Tibial nerve (tissue), 4 donors: ENCODE results near the gene MXRA8. TPM values are rescaled to one million over a fixed set of nuclear protein-coding genes. Genes with fewer than 3 reads are reported as not detected.
A peak's percentile ranks its signal among the peaks of the same experiment; 100 is the strongest.
"Not testable (repeated sequence)": the region's sequence is repeated elsewhere in the genome, so short reads cannot be mapped to it uniquely, and the experiment has no call there.

ENCODE experiments used
- DNase-seq, 2 donors: peaks; one replicate each; pipeline ENCODE4 v3.0.0-alpha.2; 2019; ENCODE audit warnings: low spot score in 2 of 2
- H3K27ac ChIP-seq, 4 donors: fragments of 200-600 bp; sonication (generic) in 3 of 4; one replicate each; pipeline ENCODE4 v1.5.1; 2017 to 2019; ENCODE audit warnings: mild to moderate bottlenecking in 1 of 4
- H3K27me3 ChIP-seq, 2 donors: fragments of 200-600 bp; sonication (generic) in 1 of 2; one replicate each; pipeline versions ENCODE4 v1.5.1 to v1.6.0; 2017 to 2019
- H3K36me3 ChIP-seq, 3 donors: fragments of 200-600 bp; sonication (generic); one replicate each; pipeline ENCODE4 v1.5.1; 2018 to 2019
- H3K4me1 ChIP-seq, 4 donors: fragments of 200-600 bp; sonication (generic) in 3 of 4; one replicate each; pipeline ENCODE4 v1.5.1; 2017 to 2019
- H3K4me3 ChIP-seq, 4 donors: fragments of 200-600 bp; sonication (generic) in 3 of 4; one replicate each; pipeline ENCODE4 v1.5.1; 2017 to 2019; ENCODE audit warnings: mild to moderate bottlenecking in 1 of 4, moderate library complexity in 1 of 4
- H3K9me3 ChIP-seq, 4 donors: fragments of 200-600 bp; sonication (generic) in 3 of 4; one replicate each; pipeline ENCODE4 v1.5.1; 2017 to 2019
- EP300 ChIP-seq, 2 donors: sonication (generic); formaldehyde crosslinking; IDR thresholded peaks; one replicate each; pipeline ENCODE4 v1.6.1; 2017; ENCODE audit warnings: antibody characterized with exemption in 2 of 2, mild to moderate bottlenecking in 1 of 2
- POLR2A ChIP-seq, 2 donors: fragments of 450-650 bp; IDR thresholded peaks; one replicate each; pipeline ENCODE4 v1.6.1; 2017; ENCODE audit warnings: antibody characterized with exemption in 2 of 2, mild to moderate bottlenecking in 2 of 2, moderate library complexity in 2 of 2
- WGBS, 2 donors: methylation state at CpG; one replicate each; pipeline ENCODE4 v1.1.5; 2018; 5-methylcytosine and 5-hydroxymethylcytosine counted together
- total RNA-seq, 4 donors: library from RNA; depleted of rRNA; stranded (reverse); fragments of >200 nt; gene quantifications; one replicate each; pipeline ENCODE4 v1.1.0, GENCODE V29; 2016
- TF ChIP-seq, protein P1 (sequence below), 5 experiments: fragments of 200-600 bp in 3 of 5; fragments of 450-650 bp in 2 of 5; sonication (generic) in 3 of 5; IDR thresholded peaks; one replicate each; pipeline ENCODE4 v1.5.1; 2016 to 2019; ENCODE audit warnings: antibody characterized with exemption in 5 of 5, mild to moderate bottlenecking in 3 of 5, moderate library complexity in 2 of 5

MXRA8 gene
- total RNA-seq, 4 donors from 2014 or later: 351 to 659 (median 448) TPM

DNA sequence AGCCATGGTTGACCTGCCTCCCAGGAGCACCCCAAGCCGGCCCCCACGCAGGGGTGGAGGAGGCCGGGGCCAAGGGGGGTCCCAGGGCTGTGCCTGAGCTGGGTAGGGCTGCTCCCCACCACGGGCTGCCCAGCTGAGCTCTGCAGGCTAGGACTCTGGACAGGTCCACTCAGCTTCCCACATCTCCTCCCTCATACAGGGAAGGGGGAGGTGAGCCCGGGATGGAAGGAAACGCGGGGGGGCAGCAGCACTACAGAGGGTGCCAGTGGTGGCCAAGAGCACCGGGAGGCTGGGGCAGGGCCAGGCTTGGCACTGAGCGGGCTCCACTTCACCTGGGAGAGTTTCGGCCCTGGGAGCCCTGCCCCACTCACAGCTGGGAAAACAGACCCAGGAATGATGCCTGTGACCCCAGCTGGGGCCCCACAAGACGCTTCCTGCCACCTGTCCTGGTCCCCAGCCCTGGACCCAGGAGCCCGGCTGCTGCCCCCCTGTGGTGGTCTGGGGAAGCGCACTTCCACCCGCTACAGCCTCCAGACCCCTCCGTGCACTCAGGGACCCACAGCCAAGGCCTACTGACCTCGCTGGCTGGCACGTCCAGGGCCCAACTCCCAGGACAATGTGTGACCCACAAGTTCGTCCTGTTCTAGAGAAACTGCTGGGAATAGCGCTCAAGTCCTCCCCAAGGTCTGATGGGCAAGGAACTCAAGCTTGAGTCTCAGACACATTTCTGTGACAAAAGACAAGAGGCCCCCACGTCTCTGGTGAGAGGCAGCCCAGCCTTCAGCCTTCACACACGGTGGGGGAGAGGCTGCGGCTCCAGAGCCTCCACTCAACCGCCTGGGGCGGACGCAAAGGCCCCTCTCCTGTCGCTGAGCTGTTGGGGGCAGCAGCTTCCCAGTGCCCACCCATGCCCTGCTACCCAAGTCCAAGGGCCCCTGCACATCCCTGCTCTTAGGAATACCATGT is 13.7 kb upstream of the MXRA8 start:
- Histone ChIP-seq H3K27ac (peak overlapping the region in 3 of 4 donors; percentile 23 to 78 (median 42)), H3K36me3 (peaks cover 0 to 18% (median 7%) of the 10 kb centered on the region in 3 donors), H3K9me3 (no peaks in the 10 kb centered on the region), H3K4me3 (no peak overlapping the region), H3K4me1 (peaks cover 0 to 45% (median 26%) of the 10 kb centered on the region in 4 donors), H3K27me3 (no peaks in the 10 kb centered on the region)
- peak in 1 of 2 donors; percentile 71 for DNase-seq
- TF ChIP-seq EP300 (IDR thresholded peaks at IDR 0.05): no peak
- TF ChIP-seq, protein P1, sequence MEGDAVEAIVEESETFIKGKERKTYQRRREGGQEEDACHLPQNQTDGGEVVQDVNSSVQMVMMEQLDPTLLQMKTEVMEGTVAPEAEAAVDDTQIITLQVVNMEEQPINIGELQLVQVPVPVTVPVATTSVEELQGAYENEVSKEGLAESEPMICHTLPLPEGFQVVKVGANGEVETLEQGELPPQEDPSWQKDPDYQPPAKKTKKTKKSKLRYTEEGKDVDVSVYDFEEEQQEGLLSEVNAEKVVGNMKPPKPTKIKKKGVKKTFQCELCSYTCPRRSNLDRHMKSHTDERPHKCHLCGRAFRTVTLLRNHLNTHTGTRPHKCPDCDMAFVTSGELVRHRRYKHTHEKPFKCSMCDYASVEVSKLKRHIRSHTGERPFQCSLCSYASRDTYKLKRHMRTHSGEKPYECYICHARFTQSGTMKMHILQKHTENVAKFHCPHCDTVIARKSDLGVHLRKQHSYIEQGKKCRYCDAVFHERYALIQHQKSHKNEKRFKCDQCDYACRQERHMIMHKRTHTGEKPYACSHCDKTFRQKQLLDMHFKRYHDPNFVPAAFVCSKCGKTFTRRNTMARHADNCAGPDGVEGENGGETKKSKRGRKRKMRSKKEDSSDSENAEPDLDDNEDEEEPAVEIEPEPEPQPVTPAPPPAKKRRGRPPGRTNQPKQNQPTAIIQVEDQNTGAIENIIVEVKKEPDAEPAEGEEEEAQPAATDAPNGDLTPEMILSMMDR (IDR thresholded peaks at IDR 0.05): peak; percentile 90 to 99 (median 95)
- WGBS, 2 donors: 20 to 37% methylated on average over 14 to 21 of the region's 26 CpGs

DNA sequence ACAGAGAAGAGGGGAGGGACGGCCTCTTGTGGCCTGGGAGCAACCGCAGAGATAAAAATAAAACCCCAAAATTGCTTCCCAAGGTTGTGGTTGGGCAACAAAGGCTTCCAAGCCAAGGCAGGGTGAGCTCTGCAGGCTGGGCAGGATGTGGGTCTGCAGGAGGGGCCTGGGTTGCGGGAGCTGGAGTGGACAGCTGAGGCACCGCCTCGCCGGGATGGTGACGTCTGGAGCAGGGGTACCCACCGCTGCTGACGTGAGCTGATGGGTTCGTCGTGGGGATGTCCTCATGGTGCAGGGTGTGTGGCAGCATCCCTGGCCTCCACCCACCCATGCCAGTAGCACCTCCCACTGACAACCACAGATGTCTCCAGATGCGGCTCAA is 13.0 kb upstream of the MXRA8 start:
- H3K4me3 ChIP-seq: no peak overlapping the region
- no peak for DNase-seq
- no peaks in the 10 kb centered on the region for H3K27me3 ChIP-seq
- H3K27ac ChIP-seq: peak overlapping the region in 2 of 4 donors; percentile 23 to 78
- H3K36me3 ChIP-seq: peaks cover 0 to 18% (median 7%) of the 10 kb centered on the region in 3 donors
- no peaks in the 10 kb centered on the region for H3K9me3 ChIP-seq
- peaks cover 0 to 45% (median 26%) of the 10 kb centered on the region in 4 donors for H3K4me1 ChIP-seq
- TF ChIP-seq EP300 (IDR thresholded peaks at IDR 0.05) (no peak), POLR2A (IDR thresholded peaks at IDR 0.05) (no peak)
- TF ChIP-seq, protein P1 (IDR thresholded peaks at IDR 0.05): no peak
- 35 to 46% methylated on average over 10 to 12 of the region's 12 CpGs for WGBS, 2 donors

DNA sequence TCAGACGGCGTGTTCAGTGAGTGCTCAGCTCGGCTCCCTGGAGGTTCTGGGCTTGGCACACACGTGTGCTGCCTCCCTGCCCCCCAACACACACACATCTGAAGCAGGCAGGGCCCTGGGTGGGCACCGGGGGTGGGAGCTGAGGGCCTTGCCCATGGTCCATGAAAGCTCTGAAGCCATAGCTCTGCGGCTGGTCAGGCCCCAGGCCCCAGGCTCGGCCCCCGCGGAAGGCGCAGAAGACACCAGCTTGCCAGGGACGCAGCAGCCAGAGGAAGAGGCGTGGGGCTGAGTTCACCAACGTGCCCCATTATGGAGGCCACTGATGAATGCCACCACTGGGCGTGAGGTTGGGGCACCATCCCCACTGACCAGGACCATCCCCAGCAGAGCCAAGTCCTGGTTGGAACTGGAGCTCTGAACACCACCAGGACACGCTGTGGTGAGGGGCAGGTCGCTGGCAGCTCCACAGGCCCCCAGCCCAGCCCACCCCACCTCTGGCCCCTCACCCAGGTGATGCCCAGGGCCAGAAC is 12.5 kb upstream of the MXRA8 start:
- Histone ChIP-seq H3K27me3 (no peaks in the 10 kb centered on the region), H3K9me3 (no peaks in the 10 kb centered on the region), H3K4me3 (no peak overlapping the region), H3K27ac (peak overlapping the region in 1 of 4 donors; percentile 58), H3K36me3 (peaks cover 0 to 18% (median 7%) of the 10 kb centered on the region in 3 donors), H3K4me1 (peaks cover 0 to 40% (median 23%) of the 10 kb centered on the region in 4 donors)
- WGBS, 2 donors: 80 to 83% methylated on average over 10 to 13 of the region's 16 CpGs
- TF ChIP-seq POLR2A (IDR thresholded peaks at IDR 0.05): no peak
- TF ChIP-seq EP300 (IDR thresholded peaks at IDR 0.05): no peak
- TF ChIP-seq, protein P1 (IDR thresholded peaks at IDR 0.05): no peak
- no peak for DNase-seq

DNA sequence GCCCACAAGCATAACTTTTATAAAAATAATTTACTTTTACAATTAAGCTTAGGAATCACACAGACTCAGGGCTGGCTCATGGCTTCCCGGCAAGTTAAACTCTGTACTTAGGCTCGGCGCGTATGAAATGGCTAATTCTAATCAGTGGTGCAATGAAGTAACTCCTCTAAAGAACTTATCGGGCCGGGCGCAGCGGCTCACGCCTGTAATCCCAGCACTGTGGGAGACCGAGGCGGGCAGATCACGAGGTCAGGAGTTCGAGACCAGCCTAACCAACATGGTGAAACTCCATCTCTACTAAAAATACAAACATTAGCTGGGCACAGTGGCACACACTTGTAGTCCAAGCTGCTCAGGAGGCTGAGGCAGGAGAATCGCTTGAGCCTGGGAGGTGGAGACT is 11.7 kb upstream of the MXRA8 start:
- H3K27me3 ChIP-seq, H3K9me3 ChIP-seq, DNase-seq, H3K27ac ChIP-seq, H3K4me3 ChIP-seq: not testable (repeated sequence)
- 91 to 92% methylated on average over 14 of the region's 14 CpGs for WGBS, 2 donors
- peaks cover 0 to 18% (median 7%) of the 10 kb centered on the region in 3 donors for H3K36me3 ChIP-seq
- peaks cover 0 to 38% (median 21%) of the 10 kb centered on the region in 4 donors for H3K4me1 ChIP-seq

DNA sequence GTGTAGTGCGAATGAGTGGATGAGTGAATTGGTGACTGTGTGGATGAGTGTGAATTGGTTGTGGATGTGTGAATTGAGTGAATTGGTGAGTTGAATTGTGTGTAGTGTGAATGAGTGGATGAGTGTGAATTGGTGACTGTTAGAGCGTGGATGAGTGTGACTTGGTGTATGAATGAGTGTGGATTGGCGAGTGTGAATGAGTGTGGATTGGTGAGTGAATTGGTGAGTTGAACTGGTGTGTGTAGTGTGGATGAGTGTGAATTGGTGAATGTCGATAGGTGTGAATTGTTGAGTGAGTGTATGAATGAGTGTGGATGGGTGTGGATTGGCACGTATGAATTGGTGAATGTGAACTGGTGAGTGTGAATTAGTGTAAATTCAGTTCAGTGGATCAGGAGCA is 9.0 kb upstream of the MXRA8 start:
- H3K36me3 ChIP-seq: peaks cover 0 to 2% (median 0%) of the 10 kb centered on the region in 3 donors
- WGBS, 2 donors: 93 to 94% methylated on average over 5 of the region's 5 CpGs

More for the DNA sequence above, 9.0 kb upstream of the MXRA8 start:
- DNase-seq: no peak
- H3K4me1 ChIP-seq: peaks cover 0 to 18% (median 7%) of the 10 kb centered on the region in 4 donors
- H3K9me3 ChIP-seq: no peaks in the 10 kb centered on the region
- no peak for TF ChIP-seq EP300 (IDR thresholded peaks at IDR 0.05)
- TF ChIP-seq, protein P1 (IDR thresholded peaks at IDR 0.05): no peak
- TF ChIP-seq POLR2A (IDR thresholded peaks at IDR 0.05): no peak
- H3K27ac ChIP-seq: no peak overlapping the region
- no peaks in the 10 kb centered on the region for H3K27me3 ChIP-seq
- no peak overlapping the region for H3K4me3 ChIP-seq
